HCT116 (cell line): ENCODE results near the gene GDI1. TPM values are rescaled to one million over a fixed set of nuclear protein-coding genes. Genes with fewer than 3 reads are reported as not detected.

ENCODE experiments used
- ATAC-seq: fragments of 200-7000 bp; cut with Tn5 transposase; 2 replicates; pipeline ENCODE4 v1.9.1; 2020; ENCODE audit warnings: mild to moderate bottlenecking, moderate library complexity
- BruUV-seq: library from RNA; stranded (reverse); fragments of 400-500 nt; replicated peaks from 2 replicates; lab custom pipeline; 2021; lab: Mats Ljungman, UMichigan
- CTCF ChIA-PET: fragments of 300-600 bp; sonication (Branson Sonifier 250); formaldehyde crosslinking; loops from one replicate; lab custom pipeline; 2021; ENCODE audit warnings: antibody characterized with exemption; lab: Charles Lee
- POLR2A ChIA-PET: fragments of 300-600, 350-600 bp; sonication (Branson Sonifier 250); formaldehyde crosslinking; loops from one replicate; lab custom pipeline; 2021; ENCODE audit warnings: antibody characterized with exemption; lab: Charles Lee
- RAD21 ChIA-PET, 2 experiments: fragments of 300-600 bp; sonication (Branson Sonifier 250); formaldehyde crosslinking; loops; one replicate each; lab custom pipeline; 2023; ENCODE audit warnings: low total read pairs in 2 of 2; ENCODE audit not compliant: uncharacterized antibody in 2 of 2, unreplicated experiment in 2 of 2, low non-redundant PET in 1 of 2; lab: Charles Lee
- DNase-seq: peaks from one replicate; pipeline ENCODE4 v3.0.0-alpha.2; 2010; ENCODE audit warnings: low read depth, low spot score
- H2AFZ ChIP-seq: fragments of 200-600 bp; shearing (Covaris generic), sonication (generic); 2 replicates; pipeline ENCODE4 v1.6.1; 2017; ENCODE audit warnings: low read depth, mixed run types, mixed read lengths, antibody characterized with exemption, low read length; ENCODE audit not compliant: poor library complexity, severe bottlenecking
- H3K27ac ChIP-seq: 2 replicates; pipeline ENCODE4 v1.5.1; 2012; ENCODE audit warnings: low read depth, low read length
- H3K27me3 ChIP-seq: fragments of 200-600 bp; sonication (generic); 2 replicates; pipeline ENCODE4 v1.6.1; 2016; ENCODE audit warnings: mixed run types, low read length, mixed read lengths; ENCODE audit not compliant: insufficient read depth
- H3K36me3 ChIP-seq, 2 experiments: fragments of 200-500 bp in 1 of 2; fragments of 200-600 bp in 1 of 2; sonication (Bioruptor generic) in 1 of 2; sonication (generic) in 1 of 2; 2 replicates each; pipeline versions ENCODE4 v1.5.1 to v1.6.1; 2014 to 2016; ENCODE audit warnings: low read length in 2 of 2, inconsistent platforms in 1 of 2, mixed read lengths in 1 of 2, mixed run types in 1 of 2; ENCODE audit not compliant: insufficient read depth in 2 of 2, control insufficient read depth in 1 of 2
- H3K4me1 ChIP-seq, 2 experiments: fragments of 200-600 bp in 1 of 2; sonication (generic) in 1 of 2; 2 replicates each; pipeline versions ENCODE4 v1.5.1 to v1.6.1; 2012 to 2017; ENCODE audit warnings: low read length in 2 of 2, inconsistent platforms in 1 of 2, mild to moderate bottlenecking in 1 of 2, mixed read lengths in 1 of 2, mixed run types in 1 of 2, moderate library complexity in 1 of 2; ENCODE audit not compliant: insufficient read depth in 2 of 2, control insufficient read depth in 1 of 2
- H3K4me2 ChIP-seq: fragments of 200-600 bp; sonication (generic); 2 replicates; pipeline ENCODE4 v1.6.1; 2017; ENCODE audit warnings: mixed run types, low read length, mixed read lengths
- H3K4me3 ChIP-seq, 2 experiments: fragments of 200-600 bp in 1 of 2; sonication (generic) in 1 of 2; replicated peaks in 1 of 2; 2 replicates each; pipeline ENCODE4 v1.5.1; 2011 to 2016; ENCODE audit warnings: low read length in 2 of 2, control low read depth in 1 of 2, low read depth in 1 of 2, mild to moderate bottlenecking in 1 of 2, mixed read lengths in 1 of 2, mixed run types in 1 of 2
- H3K79me2 ChIP-seq: fragments of 200-600 bp; sonication (generic); 2 replicates; pipeline ENCODE4 v1.6.1; 2017; ENCODE audit warnings: mild to moderate bottlenecking, mixed run types, low read length, moderate library complexity, mixed read lengths; ENCODE audit not compliant: insufficient read depth
- H3K9ac ChIP-seq: fragments of 200-600 bp; sonication (generic); 2 replicates; pipeline ENCODE4 v1.6.1; 2016; ENCODE audit warnings: low read length, mixed read lengths
- H3K9me2 ChIP-seq: fragments of 200-600 bp; sonication (generic), shearing (Covaris generic); 2 replicates; pipeline ENCODE4 v1.6.1; 2017; ENCODE audit warnings: mixed run types, mild to moderate bottlenecking, moderate library complexity; ENCODE audit not compliant: insufficient read depth
- H3K9me3 ChIP-seq, 2 experiments: fragments of 200-500 bp in 1 of 2; fragments of 200-600 bp in 1 of 2; sonication (Bioruptor generic) in 1 of 2; sonication (generic) in 1 of 2; 2 replicates each; pipeline ENCODE4 v1.6.1; 2014 to 2017; ENCODE audit warnings: low read length in 2 of 2, mixed read lengths in 2 of 2, inconsistent platforms in 1 of 2, low read depth in 1 of 2, mild to moderate bottlenecking in 1 of 2, mixed run types in 1 of 2, moderate library complexity in 1 of 2; ENCODE audit not compliant: control insufficient read depth in 1 of 2, insufficient read depth in 1 of 2
- H4K20me1 ChIP-seq: fragments of 200-600 bp; sonication (generic), shearing (Covaris generic); 2 replicates; pipeline ENCODE4 v1.6.1; 2017; ENCODE audit warnings: mixed run types, mild to moderate bottlenecking, moderate library complexity; ENCODE audit not compliant: insufficient read depth
- EZH2phosphoT487 ChIP-seq: fragments of 200-600 bp; IDR thresholded peaks from 2 replicates; pipeline ENCODE4 v1.6.1; 2018; ENCODE audit warnings: antibody characterized with exemption, borderline replicate concordance
- TCF7L2 ChIP-seq: IDR thresholded peaks from 2 replicates; pipeline ENCODE4 v1.7.0; 2011; ENCODE audit warnings: borderline replicate concordance, inconsistent platforms; ENCODE audit not compliant: insufficient read depth, insufficient read length; ENCODE audit errors: extremely low read depth
- ZFX ChIP-seq: fragments of 450-650 bp; IDR thresholded peaks from 2 replicates; pipeline ENCODE4 v1.6.1; 2017
- intact Hi-C: fragments of 100-400 bp; cut with micrococcal nuclease; formaldehyde crosslinking; loops from 2 replicates; pipeline ENCODE4 v1.10.0; 2022
- total RNA-seq: library from RNA; stranded (reverse); gene quantifications from one replicate; pipeline ENCODE4 v1.2.1, GENCODE V29; 2021; ENCODE audit not compliant: unreplicated experiment
- TF ChIP-seq, protein P1 (sequence below), 3 experiments: fragments of 200-600 bp in 1 of 3; sonication (generic) in 1 of 3; IDR thresholded peaks in 2 of 3; conservative IDR thresholded peaks in 1 of 3; 2 replicates each; pipeline ENCODE4 v1.5.1; 2012 to 2017; ENCODE audit warnings: low read depth in 2 of 3, low read length in 2 of 3, antibody characterized with exemption in 1 of 3, borderline replicate concordance in 1 of 3, control low read depth in 1 of 3, mild to moderate bottlenecking in 1 of 3, mixed read lengths in 1 of 3, mixed run types in 1 of 3, moderate library complexity in 1 of 3; ENCODE audit not compliant: insufficient read depth in 1 of 3

The GDI1 gene
- total RNA-seq, 1 experiment from 2014 or later = 122 TPM

GRCh38 chrX:154486052-154486395 is 49.1 kb downstream of the GDI1 start:
- H3K27ac ChIP-seq = peak overlapping the region; percentile 92
- no peaks in the 10 kb centered on the region for H3K9me3 ChIP-seq
- H3K4me2 ChIP-seq = peak overlapping the region; percentile 74
- ATAC-seq = no peak
- no peaks in the 10 kb centered on the region for H3K9me2 ChIP-seq
- intact Hi-C loops = no loop called here
- no peaks in the 10 kb centered on the region for H3K27me3 ChIP-seq
- POLR2A ChIA-PET = interaction anchor here (0.6 kb wide), 1 partner anchor 117 kb away, joined by 4 read pairs; no protein-coding TSS in a partner anchor
- TF ChIP-seq ZFX (peak; percentile 71; the same call in 1 of the 2 replicates), EZH2phosphoT487 (no peak)
- TF ChIP-seq, all 23 proteins: peak for 1
- no peak overlapping the region for H2AFZ ChIP-seq
- peaks cover 7 to 32% of the 10 kb centered on the region in 2 experiments; a peak in 3 of 4 replicates for H3K4me1 ChIP-seq
- BruUV-seq = no TSS peak
- H3K4me3 ChIP-seq = peak overlapping the region; percentile 59 to 67
- peaks cover 0 to 10% of the 10 kb centered on the region in 2 experiments; a peak in 1 of 4 replicates for H3K36me3 ChIP-seq
- H3K79me2 ChIP-seq = peaks cover 15% of the 10 kb centered on the region
- ChIA-PET RAD21 (no interaction called here), CTCF (no interaction called here)
- no peak for DNase-seq
- H3K9ac ChIP-seq = peak overlapping the region; percentile 77
- H4K20me1 ChIP-seq = no peaks in the 10 kb centered on the region

DNA sequence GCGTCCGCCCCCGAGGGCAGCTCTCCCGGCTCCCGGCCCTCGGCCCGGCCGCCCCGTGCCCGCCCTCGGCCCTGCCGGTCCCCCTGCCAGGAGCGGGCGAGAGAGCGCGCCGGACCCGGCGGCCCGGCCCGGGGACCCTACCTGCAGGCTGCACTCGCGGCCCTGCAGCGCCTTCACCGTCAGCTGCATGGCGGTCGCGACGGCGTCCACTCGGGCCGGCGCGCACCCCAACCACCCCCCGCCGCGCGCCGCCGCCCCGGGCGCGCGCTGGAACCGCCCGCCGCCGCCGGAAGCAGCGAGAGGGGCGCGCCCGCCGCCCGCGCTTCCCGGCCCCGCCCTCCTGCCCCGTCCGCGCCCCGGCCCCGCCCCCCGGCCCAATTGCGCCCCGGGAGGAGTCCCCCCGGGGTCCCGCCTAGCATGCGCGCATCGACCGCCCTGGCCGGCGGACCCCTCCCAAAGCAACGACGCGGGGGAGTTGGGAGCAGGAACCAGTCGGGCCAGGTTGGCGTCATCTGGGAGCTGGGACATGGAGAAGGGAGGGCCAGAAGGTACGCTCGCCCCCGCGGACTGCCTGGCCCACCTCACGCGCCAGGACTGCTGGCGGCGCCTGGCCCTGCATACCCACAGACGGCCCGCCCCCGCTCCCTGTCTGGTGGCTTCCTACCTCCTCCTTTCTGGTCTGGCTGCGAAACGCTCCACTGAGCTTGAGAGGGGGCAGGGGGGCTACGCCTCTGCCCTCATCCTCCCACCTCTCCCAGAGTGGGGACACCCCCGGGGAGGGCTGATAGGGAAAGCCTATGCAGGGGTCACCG is 49.6 kb downstream of the GDI1 start, which contains the start of gene UBL4A:
Gene UBL4A, minus strand, starts transcription at position 220 of the 812 bp plus-strand sequence. Its CDS starts 31 bp downstream, at position 189.
- peak; percentile 38 for ATAC-seq

More for the DNA sequence above, 49.6 kb downstream of the GDI1 start, which contains the start of gene UBL4A:
- Histone ChIP-seq H3K27me3 (no peaks in the 10 kb centered on the region), H3K9me2 (no peaks in the 10 kb centered on the region), H3K4me1 (peaks cover 7 to 36% of the 10 kb centered on the region in 2 experiments; a peak in 3 of 4 replicates), H3K36me3 (peaks cover 0 to 10% of the 10 kb centered on the region in 2 experiments; a peak in 1 of 4 replicates), H3K9ac (peak within 1 kb of the TSS; percentile 77), H3K4me3 (peak within 1 kb of the TSS; percentile 59 to 67), H2AFZ (no peak within 1 kb of the TSS), H3K79me2 (peaks cover 15% of the 10 kb centered on the region), H3K27ac (peak within 1 kb of the TSS; percentile 92), H4K20me1 (no peaks in the 10 kb centered on the region), H3K9me3 (no peaks in the 10 kb centered on the region), H3K4me2 (peak within 1 kb of the TSS; percentile 74)
- intact Hi-C loops = no loop called here
- DNase-seq = peak; percentile 12
- no TSS peak for BruUV-seq
- peak; percentile 9 for TF ChIP-seq ZFX
- TF ChIP-seq TCF7L2 = no peak
- TF ChIP-seq, protein P1, sequence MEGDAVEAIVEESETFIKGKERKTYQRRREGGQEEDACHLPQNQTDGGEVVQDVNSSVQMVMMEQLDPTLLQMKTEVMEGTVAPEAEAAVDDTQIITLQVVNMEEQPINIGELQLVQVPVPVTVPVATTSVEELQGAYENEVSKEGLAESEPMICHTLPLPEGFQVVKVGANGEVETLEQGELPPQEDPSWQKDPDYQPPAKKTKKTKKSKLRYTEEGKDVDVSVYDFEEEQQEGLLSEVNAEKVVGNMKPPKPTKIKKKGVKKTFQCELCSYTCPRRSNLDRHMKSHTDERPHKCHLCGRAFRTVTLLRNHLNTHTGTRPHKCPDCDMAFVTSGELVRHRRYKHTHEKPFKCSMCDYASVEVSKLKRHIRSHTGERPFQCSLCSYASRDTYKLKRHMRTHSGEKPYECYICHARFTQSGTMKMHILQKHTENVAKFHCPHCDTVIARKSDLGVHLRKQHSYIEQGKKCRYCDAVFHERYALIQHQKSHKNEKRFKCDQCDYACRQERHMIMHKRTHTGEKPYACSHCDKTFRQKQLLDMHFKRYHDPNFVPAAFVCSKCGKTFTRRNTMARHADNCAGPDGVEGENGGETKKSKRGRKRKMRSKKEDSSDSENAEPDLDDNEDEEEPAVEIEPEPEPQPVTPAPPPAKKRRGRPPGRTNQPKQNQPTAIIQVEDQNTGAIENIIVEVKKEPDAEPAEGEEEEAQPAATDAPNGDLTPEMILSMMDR (IDR thresholded peaks at IDR 0.05 in 2 of 3, conservative IDR thresholded peaks at IDR 0.05 in 1 of 3; ENCODE audit: borderline replicate concordance in 1 of 3, insufficient read depth in 1 of 3, low read depth in 2 of 3, low read length in 2 of 3) = no peak
- POLR2A ChIA-PET = interaction anchor here (0.6 kb wide), 1 partner anchor 117 kb away, joined by 4 read pairs; no protein-coding TSS in a partner anchor
- RAD21 ChIA-PET = no interaction called here
- CTCF ChIA-PET = interaction anchor here (1.1 kb wide), 1 partner anchor 113 kb away, joined by 3 read pairs; no protein-coding TSS in a partner anchor
